Gastroesophageal sphincter (tissue), 3 donors: ENCODE measurements around the gene MYBBP1A.

Source experiments
- POLR2A ChIP-seq, 2 donors: fragments of 450-650 bp; IDR thresholded peaks; one replicate each; pipeline ENCODE4 v1.6.1; 2017; ENCODE audit warnings: antibody characterized with exemption in 2 of 2, mild to moderate bottlenecking in 2 of 2, moderate library complexity in 1 of 2
- POLR2AphosphoS5 ChIP-seq: sonication (generic); formaldehyde crosslinking; IDR thresholded peaks from one replicate; pipeline ENCODE4 v1.6.1; 2017; ENCODE audit warnings: antibody characterized with exemption
- TF ChIP-seq, protein P1 (sequence below), 4 experiments: fragments of 200-600 bp in 2 of 4; fragments of 450-650 bp in 2 of 4; sonication (generic) in 1 of 4; IDR thresholded peaks; one replicate each; pipeline ENCODE4 v1.5.1; 2017 to 2019; ENCODE audit warnings: antibody characterized with exemption in 4 of 4, mild to moderate bottlenecking in 2 of 4, moderate library complexity in 2 of 4

DNA sequence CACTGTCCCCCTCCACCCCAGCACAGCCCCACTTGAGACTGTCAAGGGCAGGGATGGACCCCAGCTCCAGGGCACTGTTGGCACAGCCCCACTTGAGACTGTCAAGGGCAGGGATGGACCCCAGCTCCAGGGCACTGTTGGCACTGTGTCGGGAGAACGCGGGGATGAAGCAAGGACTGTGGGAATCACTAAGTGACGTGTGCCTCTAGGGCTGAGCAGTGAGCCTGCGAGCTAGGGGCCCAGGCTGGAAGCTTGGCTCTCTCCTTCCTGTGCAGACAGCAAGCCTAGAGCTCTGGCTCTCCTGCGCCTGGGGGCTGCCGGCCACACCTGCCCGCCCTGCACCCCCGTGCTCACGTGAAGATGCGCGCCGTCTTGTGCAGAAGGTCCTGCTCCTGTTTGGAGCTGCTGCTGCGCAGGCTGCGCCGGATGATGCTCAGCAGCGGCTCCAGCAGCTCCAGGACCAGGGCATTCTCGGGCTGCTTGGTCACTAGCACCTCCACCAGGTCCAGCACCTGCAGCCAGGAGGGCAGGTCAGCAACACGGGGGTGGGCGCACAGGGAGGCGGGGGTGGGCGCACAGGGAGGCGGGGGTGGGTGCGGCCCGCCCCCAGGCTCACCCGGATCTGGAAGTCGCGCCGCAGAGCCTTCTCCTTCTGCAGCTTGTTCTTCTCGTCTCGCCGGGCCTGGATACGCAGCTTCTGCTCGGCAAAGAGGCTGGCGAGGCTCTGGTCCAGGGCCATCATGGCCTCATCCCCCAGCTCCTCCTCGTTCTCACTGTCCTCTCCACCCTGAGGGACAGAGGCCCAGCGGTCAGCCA, 10.8 kb downstream of the MYBBP1A start:
- TF ChIP-seq, protein P1, sequence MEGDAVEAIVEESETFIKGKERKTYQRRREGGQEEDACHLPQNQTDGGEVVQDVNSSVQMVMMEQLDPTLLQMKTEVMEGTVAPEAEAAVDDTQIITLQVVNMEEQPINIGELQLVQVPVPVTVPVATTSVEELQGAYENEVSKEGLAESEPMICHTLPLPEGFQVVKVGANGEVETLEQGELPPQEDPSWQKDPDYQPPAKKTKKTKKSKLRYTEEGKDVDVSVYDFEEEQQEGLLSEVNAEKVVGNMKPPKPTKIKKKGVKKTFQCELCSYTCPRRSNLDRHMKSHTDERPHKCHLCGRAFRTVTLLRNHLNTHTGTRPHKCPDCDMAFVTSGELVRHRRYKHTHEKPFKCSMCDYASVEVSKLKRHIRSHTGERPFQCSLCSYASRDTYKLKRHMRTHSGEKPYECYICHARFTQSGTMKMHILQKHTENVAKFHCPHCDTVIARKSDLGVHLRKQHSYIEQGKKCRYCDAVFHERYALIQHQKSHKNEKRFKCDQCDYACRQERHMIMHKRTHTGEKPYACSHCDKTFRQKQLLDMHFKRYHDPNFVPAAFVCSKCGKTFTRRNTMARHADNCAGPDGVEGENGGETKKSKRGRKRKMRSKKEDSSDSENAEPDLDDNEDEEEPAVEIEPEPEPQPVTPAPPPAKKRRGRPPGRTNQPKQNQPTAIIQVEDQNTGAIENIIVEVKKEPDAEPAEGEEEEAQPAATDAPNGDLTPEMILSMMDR (IDR thresholded peaks at IDR 0.05) = no peak
- TF ChIP-seq POLR2AphosphoS5 (no peak), POLR2A (IDR thresholded peaks at IDR 0.05) (no peak)
